ENCODE results near the gene PARD3.

- TF ChIP-seq CTCF (IDR thresholded peaks at IDR 0.05; ENCODE audit: borderline replicate concordance, extremely low read depth, low read length, poor library complexity, severe bottlenecking) (no peak), EZH2 (IDR thresholded peaks at IDR 0.05; ENCODE audit: borderline replicate concordance, low read depth, low read length, severe bottlenecking) (no peak)
Observed at GRCh38 chr10:34133406-34133805, 681.7 kb downstream of the PARD3 start.
